Measurements from ENCODE around the gene NQO2.

GRCh38 chr6:3014675-3015066 lies 15.0 kb downstream of the NQO2 start:
- TF ChIP-seq CTCF (conservative IDR thresholded peaks at IDR 0.05 in 1 of 2, IDR thresholded peaks at IDR 0.05 in 1 of 2; ENCODE audit: low read depth in 1 of 2, low read length in 2 of 2) (no peak), EZH2 (IDR thresholded peaks at IDR 0.05; ENCODE audit: low read length, missing control alignments) (no peak)

Data from fibroblast of lung (primary cell).